CD4-positive, alpha-beta T cell treated with Interleukin-15 for 1 hour (primary cell): ENCODE measurements around the gene MCFD2.

Experiments
- DNase-seq: peaks from one replicate; pipeline ENCODE4 v3.0.0-alpha.2; 2020

Gene MCFD2

GRCh38 chr2:46915281-46915810 lies at the start of gene MCFD2:
Gene MCFD2 (minus strand): TSS chr2:46915806. CDS start chr2:46909171, 6,635 bp downstream.
- no peak for DNase-seq

GRCh38 chr2:46964835-46965560 lies 49.4 kb upstream of the MCFD2 start:
- DNase-seq = no peak

DNA sequence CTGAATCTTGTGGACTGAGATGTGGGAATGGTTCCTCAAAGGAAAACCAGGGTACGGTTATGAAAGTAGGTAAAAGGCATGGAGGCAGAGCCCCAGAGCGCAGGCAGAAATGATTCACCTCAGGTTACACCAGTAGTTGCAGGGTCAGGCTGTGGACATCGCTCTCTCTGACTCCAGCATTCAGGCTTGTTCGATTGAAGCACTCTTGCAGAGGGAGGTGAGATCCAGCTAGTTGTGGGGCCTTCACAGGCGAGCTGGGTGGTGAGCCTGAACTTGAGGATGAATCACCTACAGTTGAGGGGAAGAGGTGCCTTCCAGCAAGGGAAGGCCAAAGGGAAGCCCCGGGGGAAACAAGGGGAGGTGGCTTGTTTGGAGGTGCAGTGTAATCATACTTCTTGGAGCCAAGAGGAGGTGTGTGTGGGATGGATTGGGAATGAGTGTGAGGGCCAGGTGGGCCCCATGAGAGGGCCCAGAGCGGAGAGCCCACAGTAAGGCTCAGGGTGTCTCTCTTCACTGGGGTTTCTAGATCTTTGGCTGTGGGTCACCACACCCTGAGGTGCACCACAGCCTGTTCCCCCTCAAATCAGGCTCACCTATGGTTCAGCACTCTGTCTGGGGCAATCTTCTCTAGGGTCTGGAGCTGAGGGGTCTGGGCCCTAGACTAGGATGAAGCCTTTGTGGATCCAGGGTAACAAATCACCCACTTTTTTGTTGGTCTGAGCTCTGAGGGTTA lies 48.5 kb upstream of the MCFD2 start:
- no peak for DNase-seq

DNA sequence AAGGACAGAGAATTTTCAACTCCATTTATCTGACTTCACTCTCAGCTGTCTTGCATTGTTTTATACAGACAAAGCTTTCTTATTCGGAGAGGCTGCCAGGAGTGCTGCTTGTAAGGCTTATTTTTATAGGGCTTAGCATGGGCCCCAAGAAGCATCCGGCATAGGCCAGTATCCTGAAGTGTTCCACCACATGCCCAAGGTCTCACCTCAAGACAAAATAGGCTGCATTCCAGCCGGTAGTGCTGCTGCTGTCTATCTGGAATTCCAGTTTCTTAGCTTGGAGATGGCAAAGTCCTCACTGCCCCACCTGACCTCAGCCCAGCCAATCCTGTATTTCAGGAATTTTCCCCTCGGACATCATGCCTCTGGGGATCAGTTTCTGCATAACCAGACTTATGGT lies 47.6 kb upstream of the MCFD2 start:
- DNase-seq = no peak

GRCh38 chr2:46962751-46963150 lies 47.1 kb upstream of the MCFD2 start:
- DNase-seq = no peak

GRCh38 chr2:46960618-46961017 lies 45.0 kb upstream of the MCFD2 start:
- no peak for DNase-seq

DNA sequence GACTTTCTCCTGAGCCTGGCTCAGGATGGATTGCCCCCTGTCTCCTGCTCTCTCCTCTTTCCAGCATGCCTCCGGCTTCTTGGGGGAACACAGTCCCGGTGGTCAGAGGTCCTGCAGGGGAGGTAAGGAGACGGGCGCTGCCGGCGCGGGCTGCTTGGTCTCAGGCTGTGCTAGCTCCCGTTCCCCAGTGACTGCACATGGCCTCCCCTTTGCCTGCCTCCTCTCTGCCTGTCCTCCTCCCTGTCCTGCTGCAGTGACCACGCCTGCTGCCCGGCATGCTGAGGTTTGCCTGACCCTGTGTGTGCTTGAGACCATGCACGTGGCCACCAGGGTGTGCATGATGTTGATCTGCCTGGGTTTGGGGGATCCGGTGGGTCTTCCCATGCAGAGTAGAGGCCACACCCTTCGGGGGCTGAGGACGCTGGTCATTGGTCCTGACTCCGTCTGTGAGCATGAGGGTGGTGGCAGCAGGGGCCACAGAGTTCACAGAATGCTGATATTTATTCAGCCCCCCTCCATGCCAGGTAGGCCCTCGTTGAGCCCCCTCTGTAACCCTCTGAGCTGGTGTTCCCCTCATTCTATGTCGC lies 42.9 kb upstream of the MCFD2 start:
- no peak for DNase-seq

- no peak for DNase-seq
These were observed 41.5 kb upstream of the MCFD2 start for GRCh38 chr2:46956981-46957531.

- DNase-seq = no peak
These were observed 40.2 kb upstream of the MCFD2 start for GRCh38 chr2:46955764-46956163.

- no peak for DNase-seq
These were observed 39.5 kb upstream of the MCFD2 start for GRCh38 chr2:46954951-46955571.

- no peak for DNase-seq
These were observed 36.6 kb upstream of the MCFD2 start for GRCh38 chr2:46952171-46952570.

- DNase-seq = no peak
These were observed 35.9 kb upstream of the MCFD2 start for GRCh38 chr2:46951290-46952064.

- no peak for DNase-seq
These were observed 34.7 kb upstream of the MCFD2 start for GRCh38 chr2:46950314-46950713.

- no peak for DNase-seq
These were observed 32.2 kb upstream of the MCFD2 start for GRCh38 chr2:46947841-46948240.

- no peak for DNase-seq
These were observed 30.1 kb upstream of the MCFD2 start for GRCh38 chr2:46945671-46946070.

- peak; percentile 85 for DNase-seq
These were observed 28.5 kb upstream of the MCFD2 start for GRCh38 chr2:46943881-46944798.

GRCh38 chr2:46942891-46943626 lies 27.5 kb upstream of the MCFD2 start:
- DNase-seq = no peak

GRCh38 chr2:46942143-46942526 lies 26.5 kb upstream of the MCFD2 start:
- DNase-seq = peak; percentile 82

DNA sequence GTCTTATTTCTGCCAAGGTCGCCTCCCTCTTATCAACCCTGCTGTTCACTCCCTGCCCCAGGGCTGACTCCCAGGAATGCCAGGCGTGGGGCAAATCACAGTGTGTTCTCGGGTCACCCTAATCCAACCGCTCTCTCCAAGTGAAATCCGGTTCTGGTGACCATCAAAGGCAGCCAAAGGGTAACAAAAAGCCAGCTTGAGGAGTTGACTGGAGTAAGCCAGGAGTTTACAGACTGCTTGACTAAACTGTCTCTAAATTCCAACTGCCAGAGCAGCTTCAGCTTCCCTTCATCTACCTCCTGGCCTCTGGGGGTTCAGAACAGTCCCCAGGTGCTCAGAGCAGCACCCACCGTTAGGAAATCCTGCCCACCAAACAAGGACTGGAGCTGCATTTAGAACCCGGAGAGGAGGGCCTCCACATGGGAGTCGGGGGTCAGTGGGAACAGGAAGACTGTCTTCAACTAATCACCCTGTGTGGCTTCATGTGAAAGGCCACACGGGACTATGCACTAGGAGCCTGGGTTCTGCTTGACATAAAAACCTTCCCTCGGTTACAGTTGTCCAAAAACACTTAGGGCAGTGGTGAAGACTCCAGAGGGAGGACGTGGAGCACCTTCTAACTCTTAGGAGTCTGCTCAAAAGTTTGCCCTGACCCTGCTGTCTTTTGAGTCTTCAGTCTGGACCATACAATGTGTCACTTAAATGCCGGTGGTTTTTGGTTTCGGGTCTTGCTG lies 24.2 kb upstream of the MCFD2 start:
- DNase-seq = no peak

GRCh38 chr2:46937471-46937901 lies 21.9 kb upstream of the MCFD2 start:
- no peak for DNase-seq
